ENCODE results near the gene RRAGC. TPM values are rescaled to one million over a fixed set of nuclear protein-coding genes. Genes with fewer than 3 reads are reported as not detected.

The RRAGC gene
- 9.6 and 14.3 TPM in 2 replicates for total RNA-seq

GRCh38 chr1:38859561-38860453 lies at the start of gene RRAGC:
RRAGC (minus strand) TSS chr1:38859772; CDS start chr1:38859646, 126 bp downstream.

GRCh38 chr1:38881487-38881886 lies 21.9 kb upstream of the RRAGC start, which contains the start of gene GJA9:
GJA9 (minus strand) TSS chr1:38881587; CDS start chr1:38876098, 5,489 bp downstream.

GRCh38 chr1:38873027-38873969 lies 13.7 kb upstream of the RRAGC start, which contains the start of gene MYCBP:
MYCBP (minus strand) TSS chr1:38873348; CDS start chr1:38873305, 43 bp downstream.

Other genes starting within 250 kb of the RRAGC start
- gene MYCBP, start 13.6 kb upstream of the RRAGC start, total RNA-seq: 12.5 and 33.7 TPM in 2 replicates
- gene GJA9, start 21.8 kb upstream of the RRAGC start, total RNA-seq: not detected in 2 replicates
- gene RHBDL2, start 82.1 kb upstream of the RRAGC start, total RNA-seq: 0.26 TPM in 1 of 2 replicates, not detected in the other
- gene AKIRIN1, start 131.5 kb upstream of the RRAGC start, total RNA-seq: 37.8 and 49.1 TPM in 2 replicates
- gene NDUFS5, start 166.6 kb upstream of the RRAGC start, total RNA-seq: 413 and 614 TPM in 2 replicates